ENCODE data around the gene DPP9. TPM values are rescaled to one million over a fixed set of nuclear protein-coding genes. Genes with fewer than 3 reads are reported as not detected.

DPP9 gene
- total and polyA plus RNA-seq, 2 of the 8 experiments (the other 6 are each of a cell fraction or from before 2014, with no cell fraction given) = 11.6 to 40.7 TPM

- no peaks in the 10 kb centered on the region for H3K79me1 ChIP-seq (ENCODE audit: low read depth, low read length)
- H3K56ac ChIP-seq (replicated peaks; ENCODE audit: insufficient read length, low read depth, low read length) = no peak overlapping the region
- POLR2A ChIA-PET (ENCODE audit: partially characterized antibody) = interaction anchor here (0.9 to 2.1 kb wide), 2 partner anchors 21 to 34 kb away, joined by 3 to 7 read pairs; no protein-coding TSS in a partner anchor
- CTCF ChIA-PET (ENCODE audit: partially characterized antibody) = interaction anchor here (0.7 to 6.7 kb wide), 4 partner anchors 16 to 61 kb away, joined by 3 to 38 read pairs (median 4); no protein-coding TSS in a partner anchor
- H3K18ac ChIP-seq (ENCODE audit: extremely low read depth, low read length) = no peak overlapping the region
- no peak overlapping the region for H2BK20ac ChIP-seq (ENCODE audit: low read length)
- no peak overlapping the region for H3K27ac ChIP-seq (ENCODE audit: low read depth, low read length)
- H3K4me3 ChIP-seq (ENCODE audit: extremely low read depth in 1 of 4, insufficient read depth in 2 of 4, low read depth in 3 of 4, low read length in 4 of 4) = no peak overlapping the region
- no peaks in the 10 kb centered on the region for H4K20me1 ChIP-seq (replicated peaks in 1 of 2; ENCODE audit: control insufficient read depth in 1 of 2, insufficient read depth in 2 of 2, low read length in 2 of 2)
- H3K79me2 ChIP-seq (ENCODE audit: control insufficient read depth in 1 of 2, insufficient read depth in 2 of 2, low read length in 2 of 2) = no peaks in the 10 kb centered on the region
- no peak overlapping the region for H2AK5ac ChIP-seq (ENCODE audit: low read depth, low read length)
- peaks cover 3% of the 10 kb centered on the region; the same call in 1 of the 2 replicates for H3K23me2 ChIP-seq (ENCODE audit: low read depth, low read length)
- H4K5ac ChIP-seq (ENCODE audit: insufficient read length, low read depth, low read length) = no peak overlapping the region
- no peaks in the 10 kb centered on the region for H3K36me3 ChIP-seq (ENCODE audit: control insufficient read depth in 2 of 4, insufficient read depth in 4 of 4, low read length in 3 of 4)
- no peak overlapping the region for H2BK12ac ChIP-seq (ENCODE audit: low read depth, low read length)
- peak in 1 of 3 experiments; percentile 5; a peak in 1 of 4 replicates for TF ChIP-seq CTCF (IDR thresholded peaks at IDR 0.05; ENCODE audit: control extremely low read depth in 1 of 3, insufficient read depth in 1 of 3, low read depth in 1 of 3, low read length in 3 of 3)
- no peak for TF ChIP-seq CHD2 (IDR thresholded peaks at IDR 0.05; ENCODE audit: low read length)
- H3K9ac ChIP-seq (replicated peaks in 1 of 4; ENCODE audit: extremely low read depth in 1 of 4, low read depth in 3 of 4, low read length in 3 of 4) = no peak overlapping the region; a peak in 1 of 7 replicates
- no peak overlapping the region for H2BK120ac ChIP-seq (replicated peaks; ENCODE audit: low read depth, low read length)
- no peak overlapping the region for H2BK15ac ChIP-seq (ENCODE audit: low read length)
- no peak overlapping the region for H3K4me2 ChIP-seq (ENCODE audit: insufficient read depth in 1 of 2, low read depth in 2 of 2, low read length in 2 of 2)
- H2AFZ ChIP-seq (ENCODE audit: low read length) = no peak overlapping the region
- no peak overlapping the region for H2BK5ac ChIP-seq (ENCODE audit: low read depth, low read length)
- H4K91ac ChIP-seq (replicated peaks; ENCODE audit: insufficient read length, low read length) = no peak overlapping the region
- H3K23ac ChIP-seq (ENCODE audit: insufficient read length) = no peak overlapping the region
- no peaks in the 10 kb centered on the region for H3K9me3 ChIP-seq (ENCODE audit: insufficient read depth in 2 of 2, low read depth in 1 of 2, low read length in 1 of 2)
- no peaks in the 10 kb centered on the region for H3K27me3 ChIP-seq (replicated peaks in 1 of 4; ENCODE audit: control insufficient read depth in 3 of 4, extremely low read depth in 1 of 4, insufficient read depth in 3 of 4, low read length in 3 of 4)
- no peak overlapping the region for H4K8ac ChIP-seq (ENCODE audit: extremely low read depth, insufficient read depth, low read length)
- DNase-seq (ENCODE audit: low read depth in 1 of 2, low spot score in 2 of 2) (peak in 1 of 2 experiments; percentile 48), FAIRE-seq (no peak)
- WGBS, 2 experiments (ENCODE audit: extremely low coverage in 1 of 2, insufficient coverage in 1 of 2, insufficient read length in 1 of 2, insufficient replicate concordance in 2 of 2, low coverage in 1 of 2, low lambda C conversion rate in 2 of 2, missing lambda C conversion rate in 1 of 2) = 56% methylated on average over 11 of the region's 11 CpGs; no CpG with 5 or more reads in 1 of the 2 experiments
- no peak overlapping the region for H3K14ac ChIP-seq (ENCODE audit: insufficient read length)
- H3K4me1 ChIP-seq (replicated peaks in 1 of 4; ENCODE audit: control insufficient read depth in 3 of 4, insufficient read depth in 4 of 4, low read length in 3 of 4) = peaks cover 0 to 2% (median under 1%) of the 10 kb centered on the region in 4 experiments; a peak in 1 of 7 replicates
- H3K4ac ChIP-seq (replicated peaks; ENCODE audit: insufficient read length, low read depth, low read length) = no peak overlapping the region
These were observed 24.5 kb upstream of the DPP9 start for GRCh38 chr19:4748185-4748584.
